Measurements from ENCODE around the gene RGS10.
A peak's percentile ranks its signal among the peaks of the same experiment; 100 is the strongest.
"Not testable (repeated sequence)": the region's sequence is repeated elsewhere in the genome, so short reads cannot be mapped to it uniquely, and the experiment has no call there.

The RGS10 gene, protein sequence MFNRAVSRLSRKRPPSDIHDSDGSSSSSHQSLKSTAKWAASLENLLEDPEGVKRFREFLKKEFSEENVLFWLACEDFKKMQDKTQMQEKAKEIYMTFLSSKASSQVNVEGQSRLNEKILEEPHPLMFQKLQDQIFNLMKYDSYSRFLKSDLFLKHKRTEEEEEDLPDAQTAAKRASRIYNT

DNA sequence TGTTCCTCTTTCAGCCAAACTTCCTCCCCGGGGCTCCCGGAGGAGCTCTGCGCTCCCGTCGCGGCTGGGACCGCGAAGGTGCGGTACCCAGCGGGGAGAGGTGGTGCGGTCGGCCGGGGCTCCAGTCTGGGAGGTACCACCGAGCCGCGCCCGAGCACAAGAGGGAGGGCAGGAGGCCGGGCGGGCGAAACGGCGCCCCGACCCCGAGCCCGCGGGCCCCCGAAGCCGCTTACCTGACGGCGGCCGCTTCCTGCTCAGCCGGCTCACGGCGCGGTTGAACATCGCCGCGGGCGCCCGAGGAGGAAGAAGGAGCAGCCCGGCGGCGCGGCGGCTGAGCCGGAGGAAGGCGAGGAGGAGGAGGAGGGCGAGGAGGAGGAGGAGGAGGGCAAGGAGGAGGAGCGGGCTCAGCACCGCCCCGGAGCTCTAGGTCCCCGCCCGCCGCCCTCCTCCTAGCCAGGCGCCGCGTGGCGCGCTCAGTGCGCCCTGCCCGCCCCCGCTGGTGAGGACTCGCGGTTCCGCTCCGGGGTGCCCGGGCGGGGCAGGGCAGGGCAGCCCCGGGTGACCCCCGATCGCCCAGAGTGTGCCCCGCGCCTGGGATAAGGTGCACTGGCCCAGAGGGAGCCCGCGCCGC is at the start of gene RGS10:
RGS10 (minus strand) TSS at position 363 of the 631 bp plus-strand sequence; CDS start at position 282, 81 bp downstream.
- H3K4me1 Mint-ChIP-seq = peaks cover 37% of the 10 kb centered on the region
- peak within 1 kb of the TSS; percentile 89 for H3K4me3 Mint-ChIP-seq
- H3K9me3 Mint-ChIP-seq = no peaks in the 10 kb centered on the region
- peak within 1 kb of the TSS; percentile 96 for H3K27ac Mint-ChIP-seq
- H3K27me3 Mint-ChIP-seq = no peaks in the 10 kb centered on the region
- H3K36me3 Mint-ChIP-seq = peaks cover 4% of the 10 kb centered on the region

DNA sequence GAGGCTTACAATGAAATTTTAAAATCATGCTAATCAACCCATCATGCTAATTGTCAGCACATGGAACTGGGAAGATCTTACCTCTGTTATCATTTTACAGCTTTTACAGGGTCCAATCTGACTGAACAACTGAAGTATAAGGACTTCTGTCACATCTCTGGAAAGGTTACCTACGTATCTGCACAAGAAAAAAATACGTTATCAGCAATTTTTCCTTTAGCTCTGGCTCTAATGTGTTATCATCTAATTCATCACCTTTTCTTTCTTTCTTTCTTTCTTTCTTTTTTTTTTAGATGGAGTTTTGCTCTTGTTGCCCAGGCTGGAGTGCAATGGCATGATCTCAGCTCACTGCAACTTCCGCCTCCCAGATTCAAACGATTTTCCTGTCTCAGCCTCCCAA is 45.6 kb upstream of the RGS10 start:
- Mint-ChIP-seq H3K9me3 (no peaks in the 10 kb centered on the region), H3K4me1 (peaks cover 38% of the 10 kb centered on the region), H3K4me3 (no peak overlapping the region), H3K27me3 (no peaks in the 10 kb centered on the region), H3K27ac (no peak overlapping the region), H3K36me3 (peaks cover 7% of the 10 kb centered on the region)

DNA sequence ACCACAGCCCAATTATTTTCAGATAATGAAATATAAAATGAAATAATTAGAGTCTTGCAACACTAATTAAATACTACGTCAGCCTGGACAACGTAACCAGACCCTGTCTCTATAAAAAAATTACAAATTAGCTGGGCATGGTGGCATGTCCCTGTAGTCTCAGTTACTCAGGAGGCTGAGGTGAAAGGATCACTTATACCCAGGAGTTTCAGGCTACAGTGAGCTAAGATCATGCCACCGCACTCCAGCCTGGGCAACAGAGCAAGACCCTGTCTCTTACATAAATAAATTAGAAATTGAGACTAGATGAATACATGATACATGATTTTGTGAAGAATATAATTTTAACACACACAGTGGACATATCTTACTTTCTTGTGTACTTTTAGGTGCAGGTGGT is 35.8 kb upstream of the RGS10 start:
- H3K27me3 Mint-ChIP-seq = no peaks in the 10 kb centered on the region
- no peak overlapping the region for H3K27ac Mint-ChIP-seq
- no peaks in the 10 kb centered on the region for H3K9me3 Mint-ChIP-seq
- H3K4me1 Mint-ChIP-seq = peaks cover 39% of the 10 kb centered on the region
- H3K4me3 Mint-ChIP-seq = no peak overlapping the region
- peaks cover 24% of the 10 kb centered on the region for H3K36me3 Mint-ChIP-seq

DNA sequence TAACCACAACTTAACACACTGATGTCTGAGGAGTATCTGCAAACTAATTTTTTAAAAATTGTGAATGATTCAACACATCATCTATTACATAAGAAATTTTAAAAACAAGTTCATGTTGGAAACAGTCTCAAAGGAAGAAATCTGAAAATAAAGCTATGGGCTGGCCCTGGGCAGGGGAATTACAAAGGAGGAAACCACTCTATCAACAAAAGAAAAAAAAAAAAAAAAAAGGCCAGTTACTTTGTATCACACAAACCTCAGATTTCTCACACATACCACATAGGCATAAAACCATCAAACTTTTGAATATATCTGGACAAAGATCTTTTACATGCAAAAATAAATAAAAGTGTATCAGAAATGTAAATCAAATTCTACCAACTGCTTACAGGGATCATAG is 33.5 kb upstream of the RGS10 start:
- peaks cover 21% of the 10 kb centered on the region for H3K36me3 Mint-ChIP-seq
- no peaks in the 10 kb centered on the region for H3K27me3 Mint-ChIP-seq
- no peak overlapping the region for H3K4me3 Mint-ChIP-seq
- peaks cover 19% of the 10 kb centered on the region for H3K4me1 Mint-ChIP-seq
- H3K27ac Mint-ChIP-seq = no peak overlapping the region
- no peaks in the 10 kb centered on the region for H3K9me3 Mint-ChIP-seq

DNA sequence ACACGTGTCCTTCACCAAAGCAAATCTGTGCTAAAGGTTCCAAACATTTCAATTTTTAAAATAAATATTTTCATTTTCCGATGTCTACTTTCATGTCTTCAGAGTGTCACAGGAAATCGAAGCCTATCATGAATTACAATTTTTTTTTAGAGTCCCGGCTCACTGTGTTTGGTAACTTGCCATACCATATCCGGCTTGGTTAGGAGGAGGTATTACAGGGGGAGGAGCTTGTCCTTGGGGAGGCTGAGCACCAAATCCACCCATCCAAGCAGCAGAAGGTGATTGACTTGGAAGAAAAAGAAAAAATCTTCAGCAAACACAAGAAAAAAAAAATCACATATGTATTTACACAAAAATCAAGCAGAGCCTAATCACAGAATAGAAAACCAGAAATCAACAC is 33.0 kb upstream of the RGS10 start:
- H3K4me3 Mint-ChIP-seq = peak overlapping the region; percentile 8
- H3K36me3 Mint-ChIP-seq = peaks cover 21% of the 10 kb centered on the region
- H3K9me3 Mint-ChIP-seq = no peaks in the 10 kb centered on the region
- H3K27me3 Mint-ChIP-seq = no peaks in the 10 kb centered on the region
- H3K27ac Mint-ChIP-seq = peak overlapping the region; percentile 44
- H3K4me1 Mint-ChIP-seq = peaks cover 19% of the 10 kb centered on the region

DNA sequence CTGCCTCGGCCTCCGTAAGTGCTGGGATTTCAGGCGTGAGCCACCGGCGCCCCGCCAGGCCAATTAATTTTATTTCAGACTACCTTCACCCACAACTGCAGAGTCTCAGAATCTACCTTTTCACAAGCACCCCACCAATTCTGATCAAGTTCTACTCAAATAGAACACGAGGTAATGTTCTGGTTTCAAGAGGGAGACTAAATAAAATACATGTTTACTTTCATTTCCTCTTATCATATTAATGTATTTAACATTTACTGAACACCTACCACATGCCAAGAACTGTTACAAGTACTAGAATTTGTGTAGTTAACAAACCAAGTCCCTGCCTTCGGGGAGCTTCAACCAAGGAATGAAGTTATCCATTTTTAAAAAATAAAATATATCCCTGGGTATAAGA is 25.5 kb upstream of the RGS10 start:
- Mint-ChIP-seq H3K27ac (no peak overlapping the region), H3K9me3 (no peaks in the 10 kb centered on the region), H3K27me3 (no peaks in the 10 kb centered on the region), H3K4me3 (no peak overlapping the region), H3K4me1 (no peaks in the 10 kb centered on the region), H3K36me3 (peaks cover 1% of the 10 kb centered on the region)

DNA sequence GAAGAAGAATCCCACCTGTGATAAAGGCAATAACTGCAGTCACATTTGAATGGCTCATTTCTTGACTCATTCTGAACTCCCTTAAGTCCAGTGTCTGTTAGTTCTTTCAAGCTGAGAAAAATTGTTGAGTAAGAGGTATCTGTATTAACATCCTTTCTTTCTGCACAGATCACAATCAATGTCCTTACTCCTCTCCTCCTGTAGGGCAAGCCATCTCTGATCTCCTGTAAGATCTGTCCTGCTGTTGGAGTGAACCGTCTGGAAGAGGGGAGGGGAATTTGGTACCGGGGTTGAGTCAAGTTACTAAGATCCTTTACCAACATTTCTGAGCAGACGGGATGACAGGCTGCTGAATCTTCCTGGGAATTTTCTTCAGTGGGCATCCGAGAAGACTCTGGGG is 19.6 kb upstream of the RGS10 start:
- Mint-ChIP-seq H3K27me3 (no peaks in the 10 kb centered on the region), H3K9me3 (no peaks in the 10 kb centered on the region), H3K36me3 (no peaks in the 10 kb centered on the region), H3K4me3 (no peak overlapping the region), H3K4me1 (no peaks in the 10 kb centered on the region), H3K27ac (no peak overlapping the region)

DNA sequence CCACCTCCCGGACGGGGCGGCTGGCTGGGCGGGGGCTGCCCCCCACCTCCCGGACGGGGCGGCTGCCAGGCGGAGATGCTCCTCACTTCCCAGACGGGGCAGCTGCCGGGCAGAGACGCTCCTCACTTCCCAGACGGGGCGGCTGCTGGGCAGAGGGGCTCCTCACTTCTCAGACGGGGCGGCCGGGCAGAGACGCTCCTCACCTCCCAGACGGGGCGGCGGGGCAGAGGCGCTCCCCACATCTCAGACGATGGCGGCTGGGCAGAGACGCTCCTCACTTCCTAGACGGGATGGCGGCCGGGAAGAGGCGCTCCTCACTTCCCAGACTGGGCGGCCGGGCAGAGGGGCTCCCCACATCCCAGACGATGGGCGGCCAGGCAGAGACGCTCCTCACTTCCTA is 17.0 kb upstream of the RGS10 start:
- H3K4me3 Mint-ChIP-seq, H3K4me1 Mint-ChIP-seq, H3K27me3 Mint-ChIP-seq, H3K9me3 Mint-ChIP-seq, H3K27ac Mint-ChIP-seq, H3K36me3 Mint-ChIP-seq: not testable (repeated sequence)

DNA sequence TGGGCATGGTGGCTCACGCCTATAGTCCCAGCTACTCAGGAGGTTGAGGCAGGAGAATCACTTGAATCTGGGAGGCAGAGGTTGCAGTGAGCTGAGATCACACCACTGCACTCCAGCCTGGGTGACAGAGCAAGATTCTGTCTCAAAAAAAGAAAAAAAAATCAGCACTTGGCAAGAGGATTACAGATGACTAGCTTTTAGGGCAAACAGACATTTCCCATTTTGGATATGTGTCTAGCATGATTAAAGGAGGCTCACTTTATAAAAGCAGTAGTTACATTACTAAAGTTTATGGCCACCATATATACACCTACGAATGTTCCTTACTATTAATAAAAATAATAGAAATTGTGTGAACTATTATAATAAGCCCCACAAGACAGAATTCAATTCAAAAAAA is 13.6 kb upstream of the RGS10 start:
- not testable (repeated sequence) for H3K4me3 Mint-ChIP-seq, H3K9me3 Mint-ChIP-seq, H3K27me3 Mint-ChIP-seq, H3K36me3 Mint-ChIP-seq, H3K4me1 Mint-ChIP-seq, H3K27ac Mint-ChIP-seq

DNA sequence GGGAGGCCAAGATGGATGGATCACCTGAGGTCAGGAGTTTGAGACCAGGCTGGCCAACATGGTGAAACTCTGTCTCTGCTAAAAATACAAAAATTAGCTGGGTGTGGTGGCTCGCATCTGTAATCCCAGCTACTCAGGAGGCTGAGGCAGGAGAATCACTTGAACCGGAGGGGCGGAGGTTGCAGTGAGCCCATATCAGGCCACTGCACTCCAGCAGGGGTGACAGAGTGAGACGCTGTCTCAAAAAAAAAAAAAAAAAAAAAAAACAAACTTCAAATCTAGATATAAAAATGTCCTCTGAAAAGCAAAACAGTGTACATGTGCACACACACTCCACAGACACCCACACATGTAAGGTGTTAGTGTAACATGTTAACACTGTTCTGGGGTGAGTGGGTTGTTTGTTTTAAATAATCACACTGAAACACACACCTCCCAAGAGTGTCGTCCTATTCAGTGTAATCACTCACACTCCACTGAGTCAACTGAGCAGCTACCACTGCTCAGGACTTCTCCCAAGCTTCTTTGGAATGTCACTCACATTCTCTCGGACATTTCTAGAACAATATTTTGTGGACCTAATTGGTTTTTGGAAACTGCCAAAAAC is 12.8 kb upstream of the RGS10 start:
- Mint-ChIP-seq H3K36me3 (no peaks in the 10 kb centered on the region), H3K27ac (no peak overlapping the region), H3K4me1 (no peaks in the 10 kb centered on the region), H3K9me3 (no peaks in the 10 kb centered on the region), H3K4me3 (no peak overlapping the region), H3K27me3 (no peaks in the 10 kb centered on the region)

DNA sequence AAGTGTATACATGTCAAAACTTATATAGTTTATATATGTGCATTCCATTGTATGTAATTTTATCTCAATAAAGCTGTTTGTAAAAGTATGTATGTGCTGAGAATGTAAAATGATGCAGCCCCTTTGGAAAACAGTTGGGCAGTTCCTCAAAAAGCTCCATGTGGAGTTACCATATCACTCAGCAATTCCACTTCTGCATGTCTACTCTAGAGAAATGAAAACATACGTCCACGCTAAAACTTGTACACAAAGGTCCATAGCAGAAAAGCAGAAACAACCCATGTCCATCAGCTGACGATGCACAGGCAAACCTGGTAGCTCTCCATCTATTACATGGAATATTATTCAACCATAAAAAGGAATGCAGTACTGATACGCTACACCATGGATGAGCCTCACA is 8.3 kb upstream of the RGS10 start:
- H3K36me3 Mint-ChIP-seq = no peaks in the 10 kb centered on the region
- no peak overlapping the region for H3K27ac Mint-ChIP-seq
- no peak overlapping the region for H3K4me3 Mint-ChIP-seq
- H3K9me3 Mint-ChIP-seq = no peaks in the 10 kb centered on the region
- peaks cover 1% of the 10 kb centered on the region for H3K27me3 Mint-ChIP-seq
- no peaks in the 10 kb centered on the region for H3K4me1 Mint-ChIP-seq

DNA sequence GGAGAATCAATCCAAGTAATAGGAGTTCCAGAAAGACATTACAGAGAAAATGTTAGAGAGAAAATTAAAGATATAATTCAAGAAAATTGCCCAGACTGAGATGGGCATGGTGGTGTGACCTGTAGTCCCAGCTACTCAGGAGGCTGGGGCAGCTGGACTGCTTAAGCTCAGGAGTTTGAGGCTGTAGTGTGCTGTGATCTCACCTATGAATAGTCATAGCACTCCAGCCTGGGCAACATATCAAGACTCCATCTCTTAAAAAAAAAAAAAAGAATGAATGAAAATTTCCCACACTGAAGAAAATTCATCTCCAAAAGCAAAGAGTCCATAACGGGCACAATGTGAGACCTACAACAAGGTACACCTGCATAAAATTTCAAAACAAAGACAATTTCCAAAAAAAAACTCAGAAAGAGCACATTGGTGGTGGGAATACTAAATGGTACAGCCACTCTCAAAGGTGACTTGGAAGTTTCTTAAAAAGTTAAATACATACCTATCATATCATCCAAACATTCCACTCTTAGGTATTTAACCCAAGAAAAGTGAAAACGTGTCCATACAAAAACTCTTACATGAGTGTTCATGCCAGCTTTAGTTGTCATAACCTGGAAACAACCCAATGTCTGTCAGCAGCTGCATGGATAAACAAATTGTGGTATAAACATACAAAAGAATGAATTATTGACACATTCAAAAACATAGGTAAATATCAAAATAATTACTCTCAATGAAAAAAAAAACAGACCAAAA is 6.9 kb upstream of the RGS10 start:
- Mint-ChIP-seq H3K27me3 (peaks cover 1% of the 10 kb centered on the region), H3K4me3 (no peak overlapping the region), H3K27ac (no peak overlapping the region), H3K36me3 (no peaks in the 10 kb centered on the region), H3K4me1 (no peaks in the 10 kb centered on the region), H3K9me3 (no peaks in the 10 kb centered on the region)

DNA sequence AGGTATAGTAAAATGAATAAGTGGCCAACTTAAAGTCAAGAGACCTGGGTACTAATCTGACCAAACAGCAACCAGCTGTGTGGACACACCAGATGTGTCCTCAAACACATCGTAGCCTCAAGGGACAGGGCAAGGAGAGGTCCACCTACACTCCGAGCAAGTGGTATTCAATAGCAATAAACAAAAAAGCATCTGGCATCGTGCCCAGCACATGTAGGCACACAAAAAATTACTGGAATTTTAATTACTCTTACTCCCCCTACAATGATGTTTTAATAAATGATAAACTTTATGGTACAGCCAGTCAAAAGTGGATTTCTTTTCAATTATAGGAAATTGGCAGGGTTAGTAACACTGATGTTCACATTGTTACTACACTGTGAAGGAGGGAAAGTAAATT is 3.5 kb upstream of the RGS10 start:
- Mint-ChIP-seq H3K4me3 (no peak overlapping the region), H3K9me3 (no peaks in the 10 kb centered on the region), H3K4me1 (peaks cover 4% of the 10 kb centered on the region), H3K27me3 (peaks cover 1% of the 10 kb centered on the region), H3K36me3 (peaks cover 1% of the 10 kb centered on the region), H3K27ac (no peak overlapping the region)

DNA sequence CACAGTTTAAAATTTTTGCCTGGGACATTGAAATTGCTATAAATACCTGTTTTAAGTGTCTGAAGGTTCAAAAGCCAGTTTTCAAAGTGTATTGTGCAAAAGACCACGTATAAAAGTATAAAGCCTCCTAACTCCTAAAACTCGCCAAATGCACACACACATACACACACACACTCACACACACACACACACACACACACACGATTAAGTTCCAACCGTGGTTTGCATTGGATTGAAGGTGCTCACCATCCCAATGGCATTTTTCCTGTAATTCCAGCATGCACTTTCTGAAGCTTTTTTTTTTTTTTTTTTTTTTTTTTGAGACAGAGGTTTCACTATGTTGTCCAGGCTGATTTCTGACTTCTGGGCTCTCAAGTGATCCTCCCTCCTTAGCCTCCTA is 2.8 kb upstream of the RGS10 start:
- peaks cover 1% of the 10 kb centered on the region for H3K27me3 Mint-ChIP-seq
- peak overlapping the region; percentile 12 for H3K27ac Mint-ChIP-seq
- H3K4me1 Mint-ChIP-seq = peaks cover 9% of the 10 kb centered on the region
- H3K9me3 Mint-ChIP-seq = no peaks in the 10 kb centered on the region
- no peak overlapping the region for H3K4me3 Mint-ChIP-seq
- peaks cover 1% of the 10 kb centered on the region for H3K36me3 Mint-ChIP-seq

DNA sequence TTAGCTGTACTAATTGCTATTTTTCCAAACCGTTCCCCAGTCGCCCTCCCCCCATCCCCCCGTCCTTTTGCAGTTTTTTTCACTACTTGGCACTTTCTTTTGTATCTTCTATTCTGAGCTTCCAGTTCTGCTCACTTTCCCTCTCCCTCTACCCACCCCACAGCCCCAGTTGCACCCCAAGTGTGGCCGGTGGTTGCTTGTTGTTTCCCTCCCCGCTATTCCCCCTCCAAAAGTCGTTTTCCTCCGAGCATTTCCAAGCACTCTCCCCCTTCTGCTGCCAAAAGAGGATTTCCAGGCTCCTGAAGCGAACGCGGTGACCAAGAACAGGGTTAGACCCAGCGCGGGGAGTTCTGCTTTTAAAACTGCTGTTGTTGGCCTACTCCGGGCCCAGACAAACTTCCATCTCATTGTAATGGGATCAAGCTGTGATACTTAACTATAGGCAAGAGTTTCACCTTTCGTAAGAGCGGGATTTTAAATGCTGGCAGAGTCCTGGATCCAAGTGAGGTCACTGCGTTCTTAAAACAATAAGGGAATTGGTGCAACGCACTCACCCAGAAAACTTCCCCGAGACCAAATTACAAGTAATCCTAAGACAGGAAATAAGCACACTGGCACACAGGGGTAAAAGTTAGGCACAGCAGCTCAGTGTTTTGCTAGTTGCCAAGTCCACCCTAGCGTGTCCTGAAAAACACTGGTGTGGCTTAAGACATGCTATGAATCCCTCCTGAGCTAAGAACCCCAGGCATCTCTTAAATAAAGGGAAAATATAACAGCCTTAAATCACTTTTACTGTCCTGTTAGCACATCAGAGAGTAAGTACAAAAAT is 1.5 kb upstream of the RGS10 start:
- Mint-ChIP-seq H3K9me3 (no peaks in the 10 kb centered on the region), H3K36me3 (peaks cover 3% of the 10 kb centered on the region), H3K27me3 (peaks cover under 1% of the 10 kb centered on the region), H3K4me3 (peak overlapping the region; percentile 89), H3K27ac (peak overlapping the region; percentile 96), H3K4me1 (peaks cover 21% of the 10 kb centered on the region)

Data from activated naive CD4-positive, alpha-beta T cell treated with anti-CD3 and anti-CD28 coated beads, Interleukin-2, amount 50 U/mL, for 24 hours (primary cell).